GM10847 (cell line): ENCODE measurements around the gene IL21R.

Source experiments
- POLR2A ChIP-seq: IDR thresholded peaks from 2 replicates; pipeline ENCODE4 v1.6.1; 2011; ENCODE audit not compliant: insufficient read length; ENCODE audit errors: extremely low read depth

IL21R gene

DNA sequence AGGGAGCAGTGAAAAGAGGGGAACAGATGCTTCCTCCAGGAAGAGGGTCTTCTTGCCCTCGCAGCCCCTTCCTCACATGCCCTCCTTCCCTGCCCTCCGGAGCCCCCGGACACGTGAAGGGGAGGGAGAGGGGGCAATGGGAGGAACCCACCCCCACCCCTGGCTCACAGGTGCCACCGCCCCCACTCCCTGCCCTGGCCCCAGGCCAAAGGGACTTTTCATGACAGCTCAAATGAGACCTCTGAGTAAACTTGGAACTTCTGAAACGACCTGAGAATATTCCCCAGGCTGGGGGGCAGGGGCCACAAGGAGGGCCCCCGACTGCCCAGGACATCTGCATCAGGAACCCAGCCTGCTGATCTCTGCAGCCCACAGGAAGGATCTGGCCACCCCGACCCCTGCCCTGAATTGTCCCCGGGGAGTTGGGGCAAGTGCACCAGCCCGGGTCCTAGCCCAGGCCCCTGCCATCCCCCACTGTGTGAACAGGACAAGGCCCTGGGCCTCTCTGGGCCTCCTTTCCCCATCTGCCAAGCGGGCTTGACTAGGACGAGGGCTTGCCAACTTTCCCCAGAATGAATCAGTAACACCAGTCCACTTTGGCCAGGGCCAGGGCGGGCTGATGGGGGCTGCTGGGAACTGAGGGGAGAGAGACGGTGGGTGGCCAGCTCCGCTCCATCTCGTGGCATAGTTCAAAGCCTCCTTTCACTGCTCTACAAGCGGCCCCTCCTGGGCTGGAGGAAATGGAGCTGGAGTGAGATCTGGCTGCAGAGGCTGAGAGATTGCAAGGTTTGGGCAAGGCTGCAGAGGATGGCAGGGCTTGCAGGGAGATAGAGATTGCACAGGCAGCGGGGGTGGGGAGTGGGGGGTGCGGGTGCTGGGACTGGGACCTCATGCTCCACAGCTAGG lies 3.8 kb downstream of the IL21R start:
- no peak for TF ChIP-seq POLR2A

- no peak for TF ChIP-seq POLR2A
Measured at GRCh38 chr16:27406511-27407128, 4.6 kb downstream of the IL21R start.

GRCh38 chr16:27407133-27407532 lies 5.2 kb downstream of the IL21R start:
- TF ChIP-seq POLR2A = no peak

DNA sequence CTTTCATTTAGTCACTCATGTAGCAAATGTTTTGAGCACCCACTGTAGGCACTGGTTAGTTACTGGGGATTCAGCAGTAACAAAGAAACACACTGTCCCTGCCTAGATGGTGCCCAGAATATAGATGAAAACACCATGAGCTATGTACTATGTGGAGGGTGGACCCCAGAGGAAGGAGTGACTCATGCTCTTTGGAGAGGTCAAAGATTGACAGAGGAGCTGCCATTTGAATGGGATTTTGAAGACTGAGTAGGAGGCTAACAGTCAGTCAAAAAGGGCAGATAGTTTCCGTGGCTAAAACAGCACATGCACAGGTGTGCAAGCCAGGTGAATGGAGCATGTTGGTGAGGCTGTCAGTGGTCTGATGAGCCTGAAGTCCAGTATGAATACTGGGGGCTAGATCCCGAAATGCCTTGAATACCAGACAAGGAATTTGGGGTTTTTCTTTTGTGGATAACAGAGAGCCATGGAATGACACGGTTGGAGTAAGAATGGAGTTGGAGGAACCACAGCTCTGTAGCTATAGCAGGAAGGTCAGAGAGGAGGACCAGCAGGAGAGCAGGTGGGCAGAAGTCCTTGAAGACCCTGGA lies 6.1 kb downstream of the IL21R start:
- TF ChIP-seq POLR2A = no peak

DNA sequence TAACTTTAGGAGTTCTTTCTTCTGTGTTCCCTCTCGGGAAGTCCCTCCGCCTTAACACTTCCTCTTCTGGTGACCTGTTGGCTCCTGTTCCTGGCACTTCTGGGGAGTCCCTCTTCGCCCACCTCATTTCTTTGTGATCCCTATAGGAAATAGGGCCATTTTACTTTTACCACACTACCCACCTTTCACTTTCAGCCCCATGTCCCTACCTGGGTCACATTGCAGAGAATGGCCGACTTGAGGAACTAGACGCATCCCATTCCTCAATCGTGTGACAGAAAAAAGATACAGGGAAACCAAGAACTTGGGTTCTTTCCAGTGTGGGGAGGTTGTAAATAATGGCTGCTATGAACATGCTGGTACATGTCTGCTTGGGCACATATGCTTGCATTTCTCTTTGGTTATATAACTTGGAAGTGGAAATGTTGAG lies 6.6 kb downstream of the IL21R start:
- no peak for TF ChIP-seq POLR2A

DNA sequence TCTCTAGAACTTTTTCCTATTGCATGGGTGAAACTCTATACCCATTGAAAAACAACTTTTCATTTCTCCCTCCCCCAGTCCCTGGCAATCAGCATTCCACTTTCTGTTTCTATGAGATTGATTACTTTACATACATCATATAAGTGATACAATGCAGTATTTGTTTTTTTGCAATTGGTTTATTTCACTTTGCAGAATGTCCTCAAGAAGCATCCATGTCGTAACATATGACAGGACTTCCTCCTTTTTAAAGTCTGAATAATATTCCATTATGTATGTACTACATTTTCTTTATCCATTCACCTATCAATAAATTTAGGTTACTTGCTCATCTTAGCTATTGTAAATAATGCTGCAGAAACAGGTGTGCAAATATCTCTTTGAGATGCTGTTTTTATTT lies 8.8 kb downstream of the IL21R start:
- no peak for TF ChIP-seq POLR2A

- TF ChIP-seq POLR2A = no peak
Measured at GRCh38 chr16:27413956-27414355, 12.0 kb downstream of the IL21R start.

GRCh38 chr16:27414788-27415431 lies 12.9 kb downstream of the IL21R start:
- TF ChIP-seq POLR2A = no peak

GRCh38 chr16:27417047-27417671 lies 15.2 kb downstream of the IL21R start:
- TF ChIP-seq POLR2A = no peak

GRCh38 chr16:27421961-27422740 lies 20.2 kb downstream of the IL21R start:
- no peak for TF ChIP-seq POLR2A

- TF ChIP-seq POLR2A = no peak
Measured at GRCh38 chr16:27424772-27425498, 23.0 kb downstream of the IL21R start.

DNA sequence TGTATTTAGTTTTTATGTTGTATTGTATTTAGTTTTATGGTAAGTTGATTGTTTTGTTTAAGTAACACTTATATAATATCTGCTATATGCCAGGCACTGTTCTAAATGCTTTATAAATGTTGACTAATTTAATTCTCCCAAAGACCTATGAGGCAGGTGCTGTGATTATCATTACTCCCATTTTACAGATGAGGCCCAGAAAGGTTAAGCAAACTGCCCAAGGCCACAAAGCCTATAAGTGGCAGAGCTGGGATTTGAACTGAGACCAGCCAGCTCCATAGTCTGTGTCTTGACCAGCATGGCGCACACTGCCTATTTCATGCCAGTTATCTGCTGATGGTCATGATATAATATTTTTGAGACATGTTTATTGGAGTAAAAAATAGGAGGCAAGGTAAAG lies 24.0 kb downstream of the IL21R start:
- no peak for TF ChIP-seq POLR2A
